HuH-7 (cell line): ENCODE results near the gene THRB.
"Not testable (repeated sequence)": the region's sequence is repeated elsewhere in the genome, so short reads cannot be mapped to it uniquely, and the experiment has no call there.

ENCODE experiments used
- DNase-seq: peaks from one replicate; pipeline ENCODE4 v3.0.0; 2011; ENCODE audit warnings: low spot score

Gene THRB

GRCh38 chr3:24450160-24450907, 44.3 kb downstream of the THRB start:
- peak; percentile 27 for DNase-seq

DNA sequence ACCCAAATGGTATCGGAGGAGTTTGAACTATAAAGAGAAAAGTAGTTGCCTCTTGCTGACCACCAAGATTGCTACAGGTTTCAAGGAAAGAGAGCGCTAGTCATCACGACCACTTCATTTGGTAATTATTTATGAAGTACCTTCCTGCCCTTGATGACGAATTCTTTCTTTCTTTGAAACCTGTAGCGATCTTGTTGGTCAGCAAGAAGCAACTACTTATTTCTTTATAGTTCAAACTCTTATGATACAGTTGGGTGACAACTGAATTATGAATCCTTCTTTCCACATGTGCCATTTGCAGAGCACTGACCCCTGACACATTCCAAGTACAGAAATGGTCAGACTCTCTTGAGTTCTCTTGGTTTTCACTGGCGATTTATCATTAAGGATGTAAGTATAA, 46.8 kb downstream of the THRB start:
- DNase-seq, result no peak

- DNase-seq, result no peak
Measured at GRCh38 chr3:24446032-24446431, 48.6 kb downstream of the THRB start.

GRCh38 chr3:24443476-24443875, 51.2 kb downstream of the THRB start:
- no peak for DNase-seq

DNA sequence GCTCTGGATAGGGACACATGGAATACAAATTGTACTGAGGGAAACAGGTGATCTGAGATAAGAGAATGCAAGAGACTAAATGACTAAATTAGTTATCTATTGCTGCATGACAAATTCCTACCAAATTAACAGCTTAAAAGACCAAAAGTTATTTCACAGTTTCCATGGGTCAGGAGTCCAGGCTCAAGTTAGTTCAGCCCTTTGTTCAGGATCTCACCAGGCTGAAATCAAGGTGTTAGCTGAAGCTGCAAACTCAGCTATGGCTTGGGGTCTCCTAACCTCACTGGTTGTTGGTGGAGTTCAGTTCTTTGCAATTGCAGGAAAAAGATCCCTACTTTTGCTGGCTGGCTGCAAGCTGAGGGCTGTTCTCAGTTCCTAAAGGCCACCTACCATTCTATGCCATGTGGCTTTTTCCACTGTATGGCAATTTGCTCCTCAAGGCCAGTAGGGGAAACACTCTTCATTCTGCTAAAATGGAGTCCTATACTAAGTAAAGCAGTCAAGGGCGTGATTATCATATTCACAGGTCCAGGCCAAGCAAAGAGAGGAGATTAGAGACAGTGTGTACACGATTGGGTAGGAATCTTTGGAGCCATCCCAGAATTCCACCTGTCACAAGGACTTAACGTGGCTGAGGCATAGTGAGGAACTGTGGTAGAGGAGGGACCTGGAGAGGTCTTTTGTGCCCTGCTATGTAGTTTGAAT, 53.7 kb downstream of the THRB start:
- no peak for DNase-seq

DNA sequence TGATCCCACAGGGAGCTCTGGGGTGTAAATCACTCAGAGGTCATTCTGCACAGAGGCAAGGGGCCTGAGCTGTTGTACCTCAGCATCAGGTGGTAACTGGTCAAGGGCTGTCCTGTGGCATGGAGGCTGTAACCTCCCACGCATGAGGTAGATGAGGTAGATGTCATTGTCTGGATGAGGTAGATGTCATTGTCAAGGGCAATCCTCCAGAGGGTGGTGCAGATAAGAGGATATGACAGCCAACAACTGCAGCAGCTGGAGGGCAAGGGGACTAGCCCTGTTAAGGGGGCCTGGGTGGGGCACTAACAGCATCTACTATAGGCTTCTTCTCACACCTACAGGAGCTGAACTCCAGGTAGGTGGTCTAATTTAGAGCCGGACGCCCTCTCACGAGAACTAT, 55.6 kb downstream of the THRB start:
- no peak for DNase-seq

GRCh38 chr3:24437326-24437725, 57.3 kb downstream of the THRB start:
- no peak for DNase-seq

DNA sequence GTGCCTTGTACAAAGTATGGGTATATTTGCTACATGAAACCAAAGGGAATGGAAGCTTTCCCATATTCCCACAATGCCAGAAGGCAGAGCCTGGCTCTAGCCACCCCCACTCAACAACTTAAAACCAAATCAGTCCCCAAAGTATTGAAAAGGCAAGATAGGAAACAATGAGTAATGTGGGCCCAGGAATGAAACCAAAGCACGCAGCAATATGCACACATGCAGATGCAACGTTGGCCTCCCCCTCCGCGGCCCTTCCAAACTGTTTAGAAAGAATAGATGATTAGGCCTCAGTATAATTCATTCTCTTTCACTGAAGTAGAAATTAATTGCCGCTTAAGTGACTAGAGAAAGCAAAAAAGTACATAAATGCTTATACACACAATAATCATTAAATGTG, 59.1 kb downstream of the THRB start:
- DNase-seq, result no peak

DNA sequence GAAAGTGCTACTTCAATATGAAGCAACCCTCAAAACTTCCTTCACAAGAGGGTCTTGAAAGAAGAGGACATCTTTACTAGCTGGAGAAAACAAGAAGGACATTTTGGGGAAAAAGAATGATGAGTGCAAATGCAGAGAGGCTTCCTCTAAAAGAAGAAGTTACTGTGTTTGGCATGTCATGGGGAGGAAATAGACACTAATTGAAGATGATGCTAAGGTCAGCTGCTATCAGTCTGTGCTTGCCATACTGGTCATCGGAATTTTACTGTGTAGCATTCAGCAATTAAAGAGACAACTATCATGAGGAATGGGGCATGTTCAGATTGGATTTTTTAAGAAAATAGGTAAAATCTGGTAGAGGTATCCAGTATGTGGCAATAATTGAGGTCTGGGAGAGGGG, 60.0 kb downstream of the THRB start:
- DNase-seq, result no peak

- DNase-seq, result no peak
Measured at GRCh38 chr3:24433838-24434591, 60.6 kb downstream of the THRB start.

GRCh38 chr3:24432989-24433388, 61.7 kb downstream of the THRB start:
- DNase-seq, result no peak

DNA sequence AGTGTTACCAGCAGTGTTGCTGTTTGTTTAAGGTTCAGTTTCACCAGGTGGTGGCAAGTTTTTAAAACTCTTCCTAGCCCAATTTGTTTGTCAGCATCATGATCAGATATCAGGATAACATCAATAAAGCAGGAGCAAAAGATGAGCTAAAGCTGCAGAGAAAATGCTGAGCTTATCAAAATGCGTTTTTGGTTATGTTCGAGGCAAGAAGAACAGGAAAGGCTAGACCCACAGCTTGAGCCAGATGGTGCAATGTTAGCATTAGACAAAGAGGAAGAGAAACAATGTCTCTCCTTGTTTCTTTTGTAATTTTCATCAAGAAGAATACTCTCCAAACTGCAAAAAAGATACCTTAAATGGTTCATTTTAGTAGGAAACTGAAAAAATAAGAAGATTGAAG, 66.2 kb downstream of the THRB start:
- no peak for DNase-seq

GRCh38 chr3:24426896-24427295, 67.8 kb downstream of the THRB start:
- no peak for DNase-seq

DNA sequence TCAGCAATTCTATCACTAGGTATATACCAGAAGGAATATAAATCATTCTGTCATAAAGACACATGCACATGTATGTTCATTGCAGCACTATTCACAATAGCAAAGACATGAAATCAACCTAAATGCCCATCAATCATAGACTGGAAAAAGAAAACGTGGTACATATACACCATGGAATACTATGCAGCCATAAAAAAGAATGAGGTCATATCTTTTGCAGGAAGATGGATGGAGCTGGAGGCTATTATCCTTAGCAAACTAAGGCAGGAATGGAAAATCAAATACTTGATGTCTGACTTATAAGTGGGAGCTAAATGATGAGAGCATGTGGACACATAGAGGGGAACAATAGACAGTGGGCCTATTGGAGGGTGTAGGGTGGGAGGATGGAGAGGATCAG, 73.8 kb downstream of the THRB start:
- not testable (repeated sequence) for DNase-seq

- DNase-seq, result no peak
Measured at GRCh38 chr3:24420224-24420623, 74.4 kb downstream of the THRB start.

GRCh38 chr3:24419067-24419791, 75.4 kb downstream of the THRB start:
- DNase-seq, result no peak

- DNase-seq, result no peak
Measured at GRCh38 chr3:24417730-24418129, 76.9 kb downstream of the THRB start.

DNA sequence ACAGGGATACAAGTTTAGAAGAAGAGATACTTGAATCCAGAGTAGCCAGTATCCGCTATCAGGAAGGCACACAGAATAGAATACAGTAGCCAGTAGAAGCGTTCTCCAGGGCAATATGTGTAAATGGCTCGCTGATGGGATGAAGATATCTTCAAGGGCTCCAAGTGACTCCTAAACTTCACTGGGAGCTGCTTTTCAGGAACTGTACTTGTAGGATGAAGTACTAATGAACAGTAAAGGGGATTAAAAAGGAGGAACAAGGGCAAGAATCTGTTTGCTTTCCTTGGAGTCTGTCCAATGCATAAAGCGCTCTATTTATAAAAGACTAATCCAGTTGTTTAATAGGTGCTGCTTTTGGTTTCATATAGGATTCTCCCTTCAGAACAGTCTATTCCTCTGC, 78.4 kb downstream of the THRB start:
- DNase-seq, result no peak

GRCh38 chr3:24415824-24416223, 78.8 kb downstream of the THRB start:
- no peak for DNase-seq

GRCh38 chr3:24413662-24414061, 81.0 kb downstream of the THRB start:
- not testable (repeated sequence) for DNase-seq

- DNase-seq, result no peak
Measured at GRCh38 chr3:24410860-24411259, 83.8 kb downstream of the THRB start.

- no peak for DNase-seq
Measured at GRCh38 chr3:24407980-24408680, 86.5 kb downstream of the THRB start.
